Measurements from ENCODE around the gene OR2T10. TPM values are rescaled to one million over a fixed set of nuclear protein-coding genes. Genes with fewer than 3 reads are reported as not detected.
A peak's percentile ranks its signal among the peaks of the same experiment; 100 is the strongest.
"Not testable (repeated sequence)": the region's sequence is repeated elsewhere in the genome, so short reads cannot be mapped to it uniquely, and the experiment has no call there.

The OR2T10 gene
- total and polyA plus RNA-seq, 5 experiments from 2014 or later = not detected

GRCh38 chr1:248585266-248585665, 12.2 kb downstream of the OR2T10 start:
- no peak for ATAC-seq
- Mint-ChIP-seq H3K27me3 (peaks cover 0 to 3% (median 2%) of the 10 kb centered on the region in 5 donors), H3K27ac (no peak overlapping the region), H3K4me1 (peaks cover 0 to 5% (median 0%) of the 10 kb centered on the region in 4 donors), H3K9me3 (peaks cover 0 to 3% (median 0%) of the 10 kb centered on the region in 9 donors), H3K4me3 (no peak overlapping the region), H3K36me3 (no peaks in the 10 kb centered on the region)
- POLR2A ChIA-PET = no interaction called here
- DNase-seq = no peak

DNA sequence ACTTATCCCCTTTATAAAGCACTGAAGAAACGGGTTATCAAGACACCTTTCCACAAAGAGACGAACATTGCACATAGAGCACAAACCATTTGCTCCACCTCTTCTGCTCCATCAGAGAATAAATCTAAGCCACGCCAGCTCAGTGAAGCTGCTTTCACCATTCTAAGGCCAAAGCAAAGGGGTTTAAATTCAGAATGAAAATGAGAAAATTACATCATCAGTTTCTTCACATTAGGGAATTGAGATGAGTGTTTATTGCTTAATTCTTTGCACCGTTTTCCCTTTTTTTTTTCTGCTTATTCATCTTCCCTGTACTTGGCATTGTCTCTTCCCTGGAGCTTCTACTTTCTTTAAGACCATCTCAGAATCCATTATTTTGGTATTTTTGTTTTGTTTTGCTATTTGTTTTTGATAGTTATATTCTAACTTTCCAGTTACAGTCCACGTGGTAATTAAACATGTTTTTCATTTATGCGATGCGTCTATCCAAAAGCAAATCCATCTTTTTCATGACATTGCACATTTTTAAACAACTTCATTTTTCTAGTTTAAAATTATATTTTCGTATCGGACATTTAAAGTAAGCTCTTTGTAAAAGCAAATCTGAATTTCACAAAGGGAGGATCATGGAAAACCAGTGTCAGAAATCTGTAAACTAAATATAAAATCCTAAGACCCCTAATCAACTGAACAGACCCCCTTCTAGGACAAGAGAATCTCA, 21.1 kb downstream of the OR2T10 start:
- H3K27ac Mint-ChIP-seq = no peak overlapping the region
- no peak overlapping the region for H3K4me3 Mint-ChIP-seq
- peaks cover 0 to 5% (median 0%) of the 10 kb centered on the region in 3 donors for H3K36me3 Mint-ChIP-seq
- H3K27me3 Mint-ChIP-seq = peaks cover 0 to 2% (median 0%) of the 10 kb centered on the region in 5 donors
- no peak for DNase-seq
- H3K4me1 Mint-ChIP-seq = peaks cover 0 to 3% (median 0%) of the 10 kb centered on the region in 4 donors
- no peak for ATAC-seq
- H3K9me3 Mint-ChIP-seq = peaks cover 0 to 2% (median 0%) of the 10 kb centered on the region in 9 donors
- POLR2A ChIA-PET = no interaction called here

GRCh38 chr1:248574657-248575056, 22.8 kb downstream of the OR2T10 start, which contains the start of gene OR2T34:
TSS of gene OR2T34 (minus strand) at chr1:248574757. CDS start at chr1:248574757, 0 bp downstream.
- H3K36me3 Mint-ChIP-seq, H3K4me3 Mint-ChIP-seq, H3K9me3 Mint-ChIP-seq, DNase-seq, H3K27me3 Mint-ChIP-seq, POLR2A ChIA-PET, H3K4me1 Mint-ChIP-seq, ATAC-seq: not testable (repeated sequence)
- peak within 1 kb of the TSS in 5 of 10 donors; percentile 13 to 83 (median 46) for H3K27ac Mint-ChIP-seq

- H3K27me3 Mint-ChIP-seq, DNase-seq, H3K4me3 Mint-ChIP-seq, POLR2A ChIA-PET, H3K9me3 Mint-ChIP-seq, ATAC-seq, H3K36me3 Mint-ChIP-seq: not testable (repeated sequence)
- Mint-ChIP-seq H3K4me1 (peaks cover 0 to 10% (median 6%) of the 10 kb centered on the region in 4 donors), H3K27ac (peak overlapping the region in 2 of 10 donors; percentile 13 to 83)
These were observed 23.6 kb downstream of the OR2T10 start for GRCh38 chr1:248573856-248574255.

DNA sequence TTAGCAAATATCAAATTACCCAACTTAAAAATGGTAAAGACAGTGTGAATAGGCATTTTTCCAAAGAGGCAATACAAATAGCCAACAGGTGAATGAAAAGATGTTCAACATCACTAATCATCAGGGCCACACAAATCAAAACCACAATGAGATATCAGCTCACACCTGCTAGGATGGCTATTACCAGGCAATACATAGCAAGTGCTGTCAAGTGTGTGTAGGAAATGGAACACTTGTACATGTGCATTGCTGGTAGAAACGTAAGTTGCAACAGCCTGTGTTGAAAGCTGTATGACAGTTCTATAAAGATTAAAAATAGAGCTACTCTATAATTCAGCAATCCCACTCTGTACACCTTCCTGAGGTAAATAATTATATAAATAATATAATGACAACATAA, 25.5 kb downstream of the OR2T10 start:
- DNase-seq, H3K36me3 Mint-ChIP-seq, H3K27ac Mint-ChIP-seq, POLR2A ChIA-PET, H3K9me3 Mint-ChIP-seq, H3K27me3 Mint-ChIP-seq, ATAC-seq, H3K4me3 Mint-ChIP-seq: not testable (repeated sequence)
- peaks cover 0 to 13% (median 5%) of the 10 kb centered on the region in 4 donors for H3K4me1 Mint-ChIP-seq

- Mint-ChIP-seq H3K4me1 (peaks cover 5 to 21% (median 9%) of the 10 kb centered on the region in 4 donors), H3K27ac (peak overlapping the region in 2 of 10 donors; percentile 2 to 19), H3K4me3 (peak overlapping the region in 1 of 10 donors; percentile 11)
- H3K9me3 Mint-ChIP-seq, H3K27me3 Mint-ChIP-seq, POLR2A ChIA-PET, ATAC-seq, DNase-seq, H3K36me3 Mint-ChIP-seq: not testable (repeated sequence)
These were observed 26.7 kb downstream of the OR2T10 start for GRCh38 chr1:248570811-248571210.

GRCh38 chr1:248569049-248569448, 28.5 kb downstream of the OR2T10 start:
- peak overlapping the region in 1 of 10 donors; percentile 9 for H3K4me3 Mint-ChIP-seq
- DNase-seq, H3K9me3 Mint-ChIP-seq, H3K27me3 Mint-ChIP-seq, H3K36me3 Mint-ChIP-seq, POLR2A ChIA-PET, ATAC-seq: not testable (repeated sequence)
- peaks cover 10 to 26% (median 12%) of the 10 kb centered on the region in 4 donors for H3K4me1 Mint-ChIP-seq
- H3K27ac Mint-ChIP-seq = peak overlapping the region in 4 of 10 donors; percentile 1 to 49 (median 27)

DNA sequence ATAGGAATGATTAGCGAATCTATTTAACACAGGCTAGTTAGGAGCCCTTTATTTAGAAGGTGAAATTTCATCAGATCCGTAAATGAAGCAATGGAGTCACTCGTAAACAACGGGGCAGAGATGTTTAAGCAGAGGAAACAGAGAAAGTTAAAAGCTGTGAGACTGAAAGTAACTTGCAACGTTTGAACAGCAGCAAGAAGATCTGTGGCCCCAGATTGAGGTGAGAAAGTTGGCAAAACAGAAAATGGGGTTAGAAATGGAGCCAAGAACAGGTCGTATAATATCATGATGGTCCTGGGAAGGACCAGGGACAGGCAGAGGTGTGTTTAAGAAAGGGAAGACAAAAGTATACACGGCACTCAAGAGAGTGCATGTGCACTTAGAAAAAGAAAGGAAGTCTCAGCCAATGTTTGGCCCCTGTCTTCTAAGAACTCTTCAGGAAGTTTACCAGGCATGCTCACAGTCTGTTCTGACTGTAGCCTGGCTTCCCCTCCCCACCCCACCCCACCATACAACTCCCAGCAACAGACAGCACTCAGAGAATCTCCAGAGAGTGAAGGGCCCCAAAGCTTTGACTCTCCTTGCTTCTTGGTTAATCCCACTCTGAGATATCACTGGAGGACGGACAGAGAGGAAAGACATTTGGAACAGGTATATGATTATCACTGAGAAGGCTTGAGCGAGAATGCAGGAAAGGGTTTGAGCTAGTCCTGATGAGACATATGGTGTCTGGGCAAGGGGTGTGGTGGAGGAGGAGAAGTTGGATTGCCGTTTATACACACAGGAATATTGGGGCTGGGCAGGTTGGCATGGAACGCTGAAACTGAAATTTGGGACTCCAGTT, 31.7 kb downstream of the OR2T10 start:
- peak overlapping the region; percentile 77 to 95 (median 90) for H3K4me3 Mint-ChIP-seq
- peak overlapping the region; percentile 84 to 99 (median 95) for H3K27ac Mint-ChIP-seq
- H3K27me3 Mint-ChIP-seq, POLR2A ChIA-PET, H3K9me3 Mint-ChIP-seq, H3K36me3 Mint-ChIP-seq: not testable (repeated sequence)
- peak; percentile 89 to 94 for ATAC-seq
- peaks cover 10 to 23% (median 11%) of the 10 kb centered on the region in 4 donors for H3K4me1 Mint-ChIP-seq
- peak in 5 of 10 donors; percentile 12 to 67 (median 31) for DNase-seq

DNA sequence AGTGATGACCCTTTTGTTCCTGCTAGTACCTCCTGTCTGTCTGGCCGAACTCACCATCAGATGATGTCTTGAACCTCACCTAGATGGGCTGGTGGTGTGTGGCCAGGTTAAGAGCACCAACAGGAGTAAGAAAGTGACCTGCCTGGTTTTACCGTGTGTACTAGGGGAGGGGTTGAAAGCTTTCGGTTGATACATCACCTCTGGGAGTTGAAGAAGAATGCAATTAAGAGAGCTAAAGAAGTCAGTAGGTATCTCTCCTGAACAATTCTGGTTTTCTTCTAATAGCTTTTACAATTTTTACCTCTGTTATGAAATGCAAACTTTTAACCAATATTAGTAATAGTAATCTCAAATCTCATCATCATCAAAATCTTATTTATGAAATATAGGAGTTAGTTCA, 34.8 kb downstream of the OR2T10 start, which contains the start of gene OR2T29:
Gene OR2T29 (minus strand): TSS at position 101 of the 400 bp plus-strand sequence. CDS start 3,281 bp downstream, outside the sequence.
- H3K27me3 Mint-ChIP-seq, H3K27ac Mint-ChIP-seq, POLR2A ChIA-PET, H3K9me3 Mint-ChIP-seq, ATAC-seq, DNase-seq, H3K36me3 Mint-ChIP-seq, H3K4me3 Mint-ChIP-seq: not testable (repeated sequence)
- H3K4me1 Mint-ChIP-seq = peaks cover 4 to 15% (median 10%) of the 10 kb centered on the region in 4 donors

- H3K4me1 Mint-ChIP-seq, H3K36me3 Mint-ChIP-seq, H3K4me3 Mint-ChIP-seq, DNase-seq, H3K27ac Mint-ChIP-seq, POLR2A ChIA-PET, ATAC-seq, H3K27me3 Mint-ChIP-seq: not testable (repeated sequence)
- peaks cover 0 to 16% (median 0%) of the 10 kb centered on the region in 9 donors for H3K9me3 Mint-ChIP-seq
These were observed 46.5 kb downstream of the OR2T10 start for GRCh38 chr1:248551027-248551426.

GRCh38 chr1:248547383-248547782, 50.1 kb downstream of the OR2T10 start:
- DNase-seq, H3K27ac Mint-ChIP-seq, POLR2A ChIA-PET, H3K36me3 Mint-ChIP-seq, ATAC-seq, H3K4me3 Mint-ChIP-seq, H3K4me1 Mint-ChIP-seq, H3K9me3 Mint-ChIP-seq, H3K27me3 Mint-ChIP-seq: not testable (repeated sequence)
